GM11168 (cell line): ENCODE measurements around the gene OPRD1.
"Not testable (repeated sequence)": the region's sequence is repeated elsewhere in the genome, so short reads cannot be mapped to it uniquely, and the experiment has no call there.

Experiments
- in situ Hi-C: fragments of 300-500 bp; cut with MboI; formaldehyde crosslinking; loops from one replicate; pipeline ENCODE4 v1.12.0; 2022; ENCODE audit warnings: low sequenced_read_pairs; ENCODE audit not compliant: unreplicated experiment

The OPRD1 gene

GRCh38 chr1:28796352-28797211 is 15.4 kb upstream of the OPRD1 start:
- in situ Hi-C loops = no loop called here

- in situ Hi-C loops = no loop called here
Measured at GRCh38 chr1:28800324-28800723, 11.6 kb upstream of the OPRD1 start.

GRCh38 chr1:28801461-28801860 is 10.5 kb upstream of the OPRD1 start:
- in situ Hi-C loops = no loop called here

GRCh38 chr1:28803051-28803450 is 8.9 kb upstream of the OPRD1 start:
- in situ Hi-C loops = no loop called here

GRCh38 chr1:28803662-28804061 is 8.3 kb upstream of the OPRD1 start:
- in situ Hi-C loops = no loop called here

GRCh38 chr1:28804071-28804470 is 7.9 kb upstream of the OPRD1 start:
- in situ Hi-C loops = no loop called here

GRCh38 chr1:28807046-28807445 is 4.9 kb upstream of the OPRD1 start:
- in situ Hi-C loops = no loop called here

- in situ Hi-C loops = no loop called here
Measured at GRCh38 chr1:28807986-28808385, 4.0 kb upstream of the OPRD1 start.

- in situ Hi-C loops = no loop called here
Measured at GRCh38 chr1:28811369-28811765, 603 bp upstream of the OPRD1 start.

GRCh38 chr1:28812669-28813468 is 899 bp downstream of the OPRD1 start:
- in situ Hi-C loops = no loop called here

- in situ Hi-C loops = no loop called here
Measured at GRCh38 chr1:28813931-28814465, 2.0 kb downstream of the OPRD1 start.

GRCh38 chr1:28815533-28816185 is 3.7 kb downstream of the OPRD1 start:
- in situ Hi-C loops = no loop called here

- in situ Hi-C loops = no loop called here
Measured at GRCh38 chr1:28817133-28817532, 5.2 kb downstream of the OPRD1 start.

- in situ Hi-C loops = no loop called here
Measured at GRCh38 chr1:28819020-28819419, 7.0 kb downstream of the OPRD1 start.

GRCh38 chr1:28822799-28823198 is 10.8 kb downstream of the OPRD1 start:
- in situ Hi-C loops = no loop called here

- in situ Hi-C loops = not testable (repeated sequence)
Measured at GRCh38 chr1:28824061-28824460, 12.1 kb downstream of the OPRD1 start.

- in situ Hi-C loops = not testable (repeated sequence)
Measured at GRCh38 chr1:28828227-28828858, 16.4 kb downstream of the OPRD1 start.

GRCh38 chr1:28830814-28831213 is 18.8 kb downstream of the OPRD1 start:
- in situ Hi-C loops = no loop called here

- in situ Hi-C loops = no loop called here
Measured at GRCh38 chr1:28832966-28833365, 21.0 kb downstream of the OPRD1 start.

- in situ Hi-C loops = no loop called here
Measured at GRCh38 chr1:28833381-28833780, 21.4 kb downstream of the OPRD1 start.
